ENCODE measurements around the gene BIRC5.

DNA sequence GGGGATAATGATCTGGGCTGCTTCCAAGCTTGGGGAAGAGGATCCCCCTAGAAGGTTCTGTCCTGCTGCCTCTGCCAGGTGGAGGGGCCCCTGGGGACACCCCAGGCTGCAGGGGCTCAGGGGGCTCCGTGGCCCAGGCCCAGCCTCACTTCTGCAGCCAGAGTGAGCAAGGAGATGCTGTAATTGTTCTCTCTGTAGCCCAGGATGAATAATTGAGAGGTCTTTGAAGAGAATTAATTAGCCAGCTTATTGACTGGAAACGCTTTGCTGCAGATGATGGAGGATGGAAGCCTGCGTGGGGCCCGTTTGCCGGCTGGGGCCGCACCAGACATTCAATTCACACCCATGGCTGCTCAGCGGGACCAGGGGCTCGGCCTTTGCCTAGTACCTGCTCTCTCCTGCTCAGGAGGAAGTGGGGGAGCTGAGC lies 55.9 kb downstream of the BIRC5 start:
- TF ChIP-seq, protein P1, sequence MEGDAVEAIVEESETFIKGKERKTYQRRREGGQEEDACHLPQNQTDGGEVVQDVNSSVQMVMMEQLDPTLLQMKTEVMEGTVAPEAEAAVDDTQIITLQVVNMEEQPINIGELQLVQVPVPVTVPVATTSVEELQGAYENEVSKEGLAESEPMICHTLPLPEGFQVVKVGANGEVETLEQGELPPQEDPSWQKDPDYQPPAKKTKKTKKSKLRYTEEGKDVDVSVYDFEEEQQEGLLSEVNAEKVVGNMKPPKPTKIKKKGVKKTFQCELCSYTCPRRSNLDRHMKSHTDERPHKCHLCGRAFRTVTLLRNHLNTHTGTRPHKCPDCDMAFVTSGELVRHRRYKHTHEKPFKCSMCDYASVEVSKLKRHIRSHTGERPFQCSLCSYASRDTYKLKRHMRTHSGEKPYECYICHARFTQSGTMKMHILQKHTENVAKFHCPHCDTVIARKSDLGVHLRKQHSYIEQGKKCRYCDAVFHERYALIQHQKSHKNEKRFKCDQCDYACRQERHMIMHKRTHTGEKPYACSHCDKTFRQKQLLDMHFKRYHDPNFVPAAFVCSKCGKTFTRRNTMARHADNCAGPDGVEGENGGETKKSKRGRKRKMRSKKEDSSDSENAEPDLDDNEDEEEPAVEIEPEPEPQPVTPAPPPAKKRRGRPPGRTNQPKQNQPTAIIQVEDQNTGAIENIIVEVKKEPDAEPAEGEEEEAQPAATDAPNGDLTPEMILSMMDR (IDR thresholded peaks at IDR 0.05 in 4 of 5, conservative IDR thresholded peaks at IDR 0.05 in 1 of 5) = no peak
- no peak for TF ChIP-seq POLR2A (IDR thresholded peaks at IDR 0.05)

All from gastrocnemius medialis (tissue), 4 donors.